ENCODE results near the gene RPL35A. TPM values are rescaled to one million over a fixed set of nuclear protein-coding genes. Genes with fewer than 3 reads are reported as not detected.
"Not testable (repeated sequence)": the region's sequence is repeated elsewhere in the genome, so short reads cannot be mapped to it uniquely, and the experiment has no call there.

The RPL35A gene
- total and polyA plus RNA-seq, 4 donors, result 441 to 1,724 (median 914) TPM

DNA sequence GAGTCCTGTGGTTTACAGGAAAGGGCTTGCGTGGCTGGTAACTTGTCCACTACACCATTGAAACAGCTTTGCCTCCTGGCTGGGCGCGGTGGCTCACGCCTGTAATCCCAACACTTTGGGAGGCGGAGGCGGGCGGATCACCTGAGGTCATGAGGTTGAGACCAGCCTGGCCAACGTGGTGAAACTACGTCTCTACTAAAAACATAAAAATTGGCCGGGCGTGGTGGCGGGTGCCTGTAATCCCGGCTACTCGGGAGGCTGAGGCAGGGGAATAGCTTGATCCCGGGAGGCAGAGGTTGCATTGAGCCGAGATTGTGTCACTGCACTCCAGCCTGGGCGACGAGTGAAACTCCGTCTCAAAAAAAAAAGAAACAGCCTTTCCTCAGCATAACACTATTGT, 8.9 kb downstream of the RPL35A start:
- 87% methylated on average over 9 of the region's 19 CpGs for WGBS (ENCODE audit: insufficient coverage)
- Histone ChIP-seq H3K4me1 (ENCODE audit: control insufficient read depth, insufficient read depth, low read length) (peaks cover 17% of the 10 kb centered on the region), H3K36me3 (ENCODE audit: control insufficient read depth, insufficient read depth, low read length) (peaks cover 27% of the 10 kb centered on the region)
- not testable (repeated sequence) for H3K4me3 ChIP-seq (ENCODE audit: low read depth, low read length); H3K9me3 ChIP-seq (ENCODE audit: control insufficient read depth, insufficient read depth, low read length); H3K27me3 ChIP-seq (ENCODE audit: control insufficient read depth, insufficient read depth, low read length); DNase-seq (ENCODE audit: low read depth in 4 of 6, low spot score in 6 of 6); H3K27ac ChIP-seq (ENCODE audit: low read depth, low read length)

- no peak for DNase-seq (ENCODE audit: low read depth in 4 of 6, low spot score in 6 of 6)
- 69% methylated on average over 4 of the region's 6 CpGs for whole genome bisulfite sequencing (ENCODE audit: insufficient coverage)
- Histone ChIP-seq H3K4me1 (ENCODE audit: control insufficient read depth, insufficient read depth, low read length) (peaks cover 17% of the 10 kb centered on the region), H3K36me3 (ENCODE audit: control insufficient read depth, insufficient read depth, low read length) (peaks cover 20% of the 10 kb centered on the region), H3K27ac (ENCODE audit: low read depth, low read length) (peak overlapping the region; percentile 74), H3K9me3 (ENCODE audit: control insufficient read depth, insufficient read depth, low read length) (no peaks in the 10 kb centered on the region), H3K27me3 (ENCODE audit: control insufficient read depth, insufficient read depth, low read length) (no peaks in the 10 kb centered on the region), H3K4me3 (ENCODE audit: low read depth, low read length) (peak overlapping the region; percentile 88)
These were observed 9.5 kb downstream of the RPL35A start for GRCh38 chr3:197959500-197959890.

GRCh38 chr3:197959891-197960693, 10.1 kb downstream of the RPL35A start, which contains the start of gene LMLN:
Gene LMLN, plus strand, starts transcription at chr3:197960217. Its CDS starts 29 bp downstream, at chr3:197960246.
- DNase-seq (ENCODE audit: low read depth in 4 of 6, low spot score in 6 of 6), result peak; percentile 80 to 99 (median 94)
- H3K4me1 ChIP-seq (ENCODE audit: control insufficient read depth, insufficient read depth, low read length), result peaks cover 17% of the 10 kb centered on the region
- H3K27me3 ChIP-seq (ENCODE audit: control insufficient read depth, insufficient read depth, low read length), result no peaks in the 10 kb centered on the region
- H3K27ac ChIP-seq (ENCODE audit: low read depth, low read length), result peak within 1 kb of the TSS; percentile 74
- 0% methylated on average over 61 of the region's 62 CpGs for WGBS (ENCODE audit: insufficient coverage)
- H3K4me3 ChIP-seq (ENCODE audit: low read depth, low read length), result peak within 1 kb of the TSS; percentile 88
- H3K36me3 ChIP-seq (ENCODE audit: control insufficient read depth, insufficient read depth, low read length), result peaks cover 17% of the 10 kb centered on the region
- H3K9me3 ChIP-seq (ENCODE audit: control insufficient read depth, insufficient read depth, low read length), result no peaks in the 10 kb centered on the region

- H3K4me1 ChIP-seq (ENCODE audit: control insufficient read depth, insufficient read depth, low read length), result peaks cover 17% of the 10 kb centered on the region
- peak overlapping the region; percentile 74 for H3K27ac ChIP-seq (ENCODE audit: low read depth, low read length)
- H3K9me3 ChIP-seq (ENCODE audit: control insufficient read depth, insufficient read depth, low read length), result no peaks in the 10 kb centered on the region
- H3K4me3 ChIP-seq (ENCODE audit: low read depth, low read length), result peak overlapping the region; percentile 88
- H3K36me3 ChIP-seq (ENCODE audit: control insufficient read depth, insufficient read depth, low read length), result peaks cover 11% of the 10 kb centered on the region
- WGBS (ENCODE audit: insufficient coverage), result under 1% methylated on average over 16 of the region's 23 CpGs
- no peaks in the 10 kb centered on the region for H3K27me3 ChIP-seq (ENCODE audit: control insufficient read depth, insufficient read depth, low read length)
- peak in 1 of 6 donors; percentile 17 for DNase-seq (ENCODE audit: low read depth in 4 of 6, low spot score in 6 of 6)
These were observed 10.9 kb downstream of the RPL35A start for GRCh38 chr3:197960694-197961581.

DNA sequence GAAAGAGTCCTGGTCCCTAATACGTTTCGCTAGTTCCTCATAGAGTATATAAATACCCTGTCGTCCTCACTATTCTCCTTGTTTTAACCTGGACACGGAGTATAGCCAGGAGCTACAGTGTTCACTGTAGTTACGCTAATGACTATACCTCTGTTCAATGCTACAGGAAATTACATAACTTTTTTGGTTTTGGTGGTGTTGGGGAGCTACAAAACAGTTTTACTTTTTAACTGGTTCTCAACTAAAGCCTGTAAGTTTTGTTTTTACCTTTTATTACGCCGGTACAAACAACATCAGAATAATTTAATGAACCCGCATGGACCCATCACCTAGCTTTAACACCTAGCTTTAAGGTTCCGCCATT, 11.6 kb downstream of the RPL35A start:
- Histone ChIP-seq H3K27ac (ENCODE audit: low read depth, low read length) (no peak overlapping the region), H3K36me3 (ENCODE audit: control insufficient read depth, insufficient read depth, low read length) (peaks cover 5% of the 10 kb centered on the region), H3K27me3 (ENCODE audit: control insufficient read depth, insufficient read depth, low read length) (no peaks in the 10 kb centered on the region), H3K4me3 (ENCODE audit: low read depth, low read length) (no peak overlapping the region), H3K4me1 (ENCODE audit: control insufficient read depth, insufficient read depth, low read length) (peaks cover 17% of the 10 kb centered on the region), H3K9me3 (ENCODE audit: control insufficient read depth, insufficient read depth, low read length) (no peaks in the 10 kb centered on the region)
- no peak for DNase-seq (ENCODE audit: low read depth in 4 of 6, low spot score in 6 of 6)
- no CpG with 5 or more reads among the region's 9 CpGs for WGBS (ENCODE audit: insufficient coverage)

DNA sequence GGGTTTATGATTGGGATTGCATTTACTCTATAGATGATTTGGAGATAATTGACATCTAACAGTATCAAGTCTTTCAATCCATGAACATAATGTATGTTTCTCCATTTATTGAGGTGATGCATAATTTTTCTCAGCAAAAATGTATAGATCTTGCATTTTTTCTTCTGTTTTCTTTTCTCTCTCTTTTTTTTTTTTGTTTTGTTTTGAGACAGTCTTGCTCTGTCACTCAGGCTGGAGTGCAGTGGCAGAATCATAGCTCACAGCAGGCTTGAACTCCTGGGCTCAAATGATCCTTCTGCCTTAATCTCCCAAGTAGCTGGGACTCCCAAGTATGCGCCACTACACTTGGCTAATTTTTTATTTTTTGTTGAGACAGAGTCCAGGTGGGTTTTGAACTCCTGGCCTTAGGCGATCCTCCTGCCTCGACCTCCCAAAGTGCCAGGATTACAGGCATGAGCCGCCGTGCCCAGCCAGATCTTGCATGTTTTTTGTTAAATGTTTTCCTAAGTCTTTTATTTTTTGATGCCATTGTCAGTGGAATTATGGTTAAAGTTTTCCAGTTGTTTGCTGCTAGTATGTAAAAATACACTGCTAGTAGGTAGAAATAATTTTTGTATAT, 13.1 kb downstream of the RPL35A start:
- no peak for DNase-seq (ENCODE audit: low read depth in 4 of 6, low spot score in 6 of 6)
- H3K36me3 ChIP-seq (ENCODE audit: control insufficient read depth, insufficient read depth, low read length), result no peaks in the 10 kb centered on the region
- peaks cover 13% of the 10 kb centered on the region for H3K4me1 ChIP-seq (ENCODE audit: control insufficient read depth, insufficient read depth, low read length)
- no peaks in the 10 kb centered on the region for H3K27me3 ChIP-seq (ENCODE audit: control insufficient read depth, insufficient read depth, low read length)
- H3K9me3 ChIP-seq (ENCODE audit: control insufficient read depth, insufficient read depth, low read length), result no peaks in the 10 kb centered on the region
- 92% methylated on average over 5 of the region's 5 CpGs for whole genome bisulfite sequencing (ENCODE audit: insufficient coverage)
- no peak overlapping the region for H3K27ac ChIP-seq (ENCODE audit: low read depth, low read length)
- H3K4me3 ChIP-seq (ENCODE audit: low read depth, low read length), result no peak overlapping the region

DNA sequence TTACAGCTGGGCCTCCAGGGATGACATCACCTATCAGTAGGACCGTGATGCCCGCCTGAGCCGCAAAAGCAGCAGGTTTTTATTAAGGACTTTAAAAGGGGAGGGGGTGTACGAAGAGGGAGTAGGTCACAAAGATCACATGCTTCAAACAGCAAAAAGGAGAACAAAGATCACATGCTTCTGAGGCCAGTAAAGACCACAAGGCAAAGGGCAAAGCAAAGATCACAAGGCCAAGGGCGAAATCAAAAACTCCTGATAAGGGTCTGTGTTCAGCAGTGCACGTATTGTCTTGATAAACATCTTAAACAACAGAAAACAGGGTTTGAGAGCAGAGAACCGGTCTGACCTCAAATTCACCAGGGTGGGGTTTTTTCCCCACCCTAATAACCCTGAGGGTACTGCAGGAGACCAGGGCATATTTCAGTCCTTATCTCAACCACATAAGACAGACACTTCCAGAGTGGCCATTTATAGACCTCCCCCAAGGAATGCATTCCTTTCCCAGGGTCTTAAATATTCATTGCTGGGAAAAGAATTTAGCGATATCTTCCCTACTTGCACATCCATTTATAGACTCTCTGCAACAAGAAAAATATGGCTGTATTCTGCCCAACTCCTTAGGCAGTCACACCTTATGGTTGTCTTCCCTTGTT, 17.5 kb downstream of the RPL35A start:
- not testable (repeated sequence) for H3K36me3 ChIP-seq (ENCODE audit: control insufficient read depth, insufficient read depth, low read length); H3K27me3 ChIP-seq (ENCODE audit: control insufficient read depth, insufficient read depth, low read length); H3K9me3 ChIP-seq (ENCODE audit: control insufficient read depth, insufficient read depth, low read length); H3K4me1 ChIP-seq (ENCODE audit: control insufficient read depth, insufficient read depth, low read length); H3K4me3 ChIP-seq (ENCODE audit: low read depth, low read length); H3K27ac ChIP-seq (ENCODE audit: low read depth, low read length); DNase-seq (ENCODE audit: low read depth in 4 of 6, low spot score in 6 of 6)
- WGBS (ENCODE audit: insufficient coverage), result 97% methylated on average over 4 of the region's 8 CpGs

DNA sequence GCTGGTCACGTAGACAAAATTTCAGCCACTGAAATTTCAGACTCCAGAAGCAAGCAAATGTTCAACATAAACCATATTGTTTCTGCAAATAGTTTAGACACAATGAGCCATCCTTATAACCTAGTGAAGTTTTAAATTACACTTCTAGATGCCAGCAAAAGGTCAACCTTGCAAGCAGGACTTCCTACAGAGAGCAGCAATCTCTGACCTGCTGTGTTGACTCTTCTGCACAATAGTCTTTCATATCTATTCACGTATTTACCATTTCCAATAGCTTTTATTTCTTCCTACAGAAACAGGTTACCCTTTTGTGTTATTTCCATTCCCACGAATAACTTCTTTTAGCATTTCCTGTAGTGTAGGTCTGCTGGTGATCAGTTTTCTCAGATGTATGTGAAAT, 20.6 kb downstream of the RPL35A start:
- peaks cover 2% of the 10 kb centered on the region for H3K36me3 ChIP-seq (ENCODE audit: control insufficient read depth, insufficient read depth, low read length)
- peaks cover 8% of the 10 kb centered on the region for H3K9me3 ChIP-seq (ENCODE audit: control insufficient read depth, insufficient read depth, low read length)
- H3K4me3 ChIP-seq (ENCODE audit: low read depth, low read length), result no peak overlapping the region
- WGBS (ENCODE audit: insufficient coverage), result no CpG with 5 or more reads among the region's 3 CpGs
- no peak for DNase-seq (ENCODE audit: low read depth in 4 of 6, low spot score in 6 of 6)
- no peaks in the 10 kb centered on the region for H3K27me3 ChIP-seq (ENCODE audit: control insufficient read depth, insufficient read depth, low read length)
- H3K27ac ChIP-seq (ENCODE audit: low read depth, low read length), result no peak overlapping the region
- no peaks in the 10 kb centered on the region for H3K4me1 ChIP-seq (ENCODE audit: control insufficient read depth, insufficient read depth, low read length)

DNA sequence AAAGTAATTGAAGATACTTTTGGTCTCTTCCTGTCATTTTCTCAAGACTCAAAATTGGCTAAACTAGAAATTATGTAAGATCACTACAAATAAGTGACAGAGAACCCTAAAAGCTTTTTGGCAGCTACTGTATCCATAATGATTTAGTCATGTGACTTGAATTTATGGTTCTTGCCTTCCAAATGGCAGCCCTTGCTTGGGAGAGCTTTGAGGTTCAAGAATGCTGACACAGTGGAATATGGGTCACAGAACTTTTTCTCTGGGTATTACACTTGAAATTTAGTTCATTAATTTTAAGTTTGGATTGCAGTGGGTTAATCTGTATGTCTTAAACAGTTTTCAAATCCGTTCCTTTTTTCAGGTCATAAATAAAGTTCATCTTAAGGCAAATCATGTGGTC, 24.0 kb downstream of the RPL35A start:
- Histone ChIP-seq H3K27me3 (ENCODE audit: control insufficient read depth, insufficient read depth, low read length) (no peaks in the 10 kb centered on the region), H3K4me1 (ENCODE audit: control insufficient read depth, insufficient read depth, low read length) (no peaks in the 10 kb centered on the region), H3K9me3 (ENCODE audit: control insufficient read depth, insufficient read depth, low read length) (peaks cover 8% of the 10 kb centered on the region), H3K36me3 (ENCODE audit: control insufficient read depth, insufficient read depth, low read length) (peaks cover 6% of the 10 kb centered on the region), H3K27ac (ENCODE audit: low read depth, low read length) (no peak overlapping the region), H3K4me3 (ENCODE audit: low read depth, low read length) (no peak overlapping the region)
- no peak for DNase-seq (ENCODE audit: low read depth in 4 of 6, low spot score in 6 of 6)
- WGBS (ENCODE audit: insufficient coverage), result no CpG with 5 or more reads among the region's 1 CpG

Measured in spinal cord (tissue), 10 donors.